Measurements from ENCODE around the gene TEX55.
A peak's percentile ranks its signal among the peaks of the same experiment; 100 is the strongest.
"Not testable (repeated sequence)": the region's sequence is repeated elsewhere in the genome, so short reads cannot be mapped to it uniquely, and the experiment has no call there.

The TEX55 gene

GRCh38 chr3:119145500-119146167 is at the start of gene TEX55:
TEX55 (plus strand) TSS chr3:119146165; CDS start chr3:119146190, 25 bp downstream.
- DNase-seq = peak; percentile 42

DNA sequence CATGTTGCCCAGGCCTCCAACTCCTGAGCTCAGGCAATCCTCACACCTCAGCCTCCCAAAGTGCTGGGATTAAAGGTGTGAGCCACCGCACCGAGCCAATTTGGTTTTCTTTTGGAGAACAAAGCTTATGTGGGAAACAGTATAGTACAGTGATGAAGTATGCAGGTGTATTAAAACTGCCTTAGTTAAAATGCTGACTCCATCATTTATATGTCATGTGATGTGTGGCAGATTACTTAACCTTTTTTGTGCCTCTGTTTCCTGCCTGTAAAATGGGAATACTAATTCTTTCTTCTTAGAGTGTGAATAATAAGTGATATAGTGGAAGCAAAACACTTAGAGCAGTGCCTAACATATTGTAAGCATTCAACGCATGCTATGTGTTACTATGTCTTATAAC is 48.0 kb upstream of the TEX55 start:
- no peak for DNase-seq

- peak; percentile 67 for DNase-seq
These were observed 47.2 kb upstream of the TEX55 start for GRCh38 chr3:119098619-119099222.

- DNase-seq = no peak
These were observed 46.2 kb upstream of the TEX55 start for GRCh38 chr3:119099785-119100184.

DNA sequence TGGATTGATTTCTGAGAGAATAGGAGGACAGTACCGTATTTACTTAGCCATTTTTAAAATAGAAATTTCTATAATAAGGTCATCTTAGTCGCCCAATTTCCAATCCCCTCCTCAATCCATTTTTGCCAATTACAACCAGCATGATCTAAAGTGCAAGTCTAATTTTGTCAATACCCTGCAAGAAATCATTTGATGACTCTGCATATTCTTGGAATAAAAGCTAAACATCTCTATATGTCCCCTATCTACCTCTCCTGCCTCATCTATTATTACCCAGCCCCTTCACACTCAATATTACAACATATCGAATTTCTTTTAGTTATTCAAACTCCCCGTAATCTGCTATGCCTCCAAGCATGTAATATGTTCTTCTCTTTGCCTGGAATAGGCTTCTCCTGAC is 41.9 kb upstream of the TEX55 start:
- DNase-seq = no peak

GRCh38 chr3:119118330-119118729 is 27.6 kb upstream of the TEX55 start:
- not testable (repeated sequence) for DNase-seq

DNA sequence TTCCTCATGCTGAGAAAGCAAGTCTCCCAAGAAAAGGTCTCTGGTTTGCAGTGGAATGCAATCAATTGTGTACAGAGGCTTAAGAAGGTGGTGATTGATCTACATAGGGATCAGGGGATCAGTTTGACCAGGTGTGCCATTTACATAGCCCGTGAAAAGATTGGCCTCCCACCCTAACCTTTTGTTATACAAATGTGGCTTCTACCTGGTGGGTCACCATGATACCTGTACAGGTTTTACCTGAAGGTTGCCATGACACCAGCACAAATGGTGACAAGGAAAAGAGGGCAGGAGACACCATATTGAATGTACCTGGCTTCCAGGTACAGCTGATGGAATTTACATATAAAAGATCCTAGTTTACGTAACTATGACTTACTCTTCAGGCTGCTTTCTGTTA is 25.5 kb upstream of the TEX55 start:
- no peak for DNase-seq

GRCh38 chr3:119122350-119122749 is 23.6 kb upstream of the TEX55 start:
- no peak for DNase-seq

DNA sequence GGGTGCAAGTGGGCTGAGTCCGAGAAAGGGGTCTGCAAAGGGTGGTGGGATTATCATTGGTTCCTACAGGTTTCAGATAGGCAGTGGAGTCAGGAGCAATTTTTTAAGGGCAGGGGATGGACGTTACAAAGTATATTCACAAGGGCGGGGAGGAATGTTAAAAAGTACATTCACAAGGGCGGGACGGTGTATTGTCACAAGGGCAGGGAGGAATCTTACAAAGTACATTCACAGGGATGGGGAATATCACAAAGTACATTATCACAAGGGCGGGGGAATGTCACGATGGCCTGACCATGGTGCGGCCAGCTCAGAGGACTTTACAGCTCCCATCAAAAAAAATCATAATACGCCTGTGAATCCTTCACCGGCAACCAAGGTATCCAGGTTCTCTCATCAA is 20.6 kb upstream of the TEX55 start:
- no peak for DNase-seq

GRCh38 chr3:119125742-119126504 is 20.0 kb upstream of the TEX55 start:
- no peak for DNase-seq

- not testable (repeated sequence) for DNase-seq
These were observed 15.7 kb upstream of the TEX55 start for GRCh38 chr3:119130291-119130690.

- DNase-seq = not testable (repeated sequence)
These were observed 13.7 kb upstream of the TEX55 start for GRCh38 chr3:119132291-119132690.

DNA sequence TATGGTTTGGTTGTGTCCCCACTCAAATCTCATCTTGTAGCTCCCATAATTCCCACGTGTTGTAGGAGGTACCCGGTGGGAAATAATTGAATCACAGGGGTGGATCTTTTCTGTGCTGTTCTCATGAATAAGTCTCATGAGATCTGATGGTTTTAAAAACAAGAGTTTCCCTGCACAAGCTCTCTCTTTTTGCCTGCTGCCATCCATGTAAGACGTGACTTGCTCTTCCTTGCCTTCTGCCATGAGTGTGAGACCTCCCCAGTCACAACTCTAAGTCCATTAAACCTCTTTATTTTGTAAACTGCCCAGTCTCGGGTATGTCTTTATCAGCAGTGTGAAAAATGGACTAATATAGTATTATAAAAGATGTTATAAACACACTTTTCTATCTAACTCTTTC is 6.6 kb upstream of the TEX55 start:
- not testable (repeated sequence) for DNase-seq

DNA sequence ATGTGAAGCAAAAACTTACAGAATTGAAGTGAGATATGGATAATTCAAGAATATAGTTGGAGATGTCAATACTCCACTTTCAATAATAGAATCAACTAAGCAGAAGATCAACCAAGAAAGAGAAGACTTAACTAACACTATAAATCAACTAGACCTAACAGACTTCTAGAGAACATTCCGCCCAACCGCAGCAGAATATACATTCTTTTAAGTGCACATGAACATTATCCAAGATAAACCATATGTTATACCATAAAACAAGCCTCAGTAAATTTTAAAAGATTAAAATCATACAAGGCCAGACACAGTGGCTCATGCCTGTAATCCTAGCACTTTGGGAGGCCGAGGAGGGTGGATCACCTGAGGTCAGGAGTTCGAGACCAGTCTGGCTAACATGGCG is 5.5 kb upstream of the TEX55 start:
- DNase-seq = no peak

GRCh38 chr3:119145128-119145499 is 851 bp upstream of the TEX55 start:
- DNase-seq = no peak

DNA sequence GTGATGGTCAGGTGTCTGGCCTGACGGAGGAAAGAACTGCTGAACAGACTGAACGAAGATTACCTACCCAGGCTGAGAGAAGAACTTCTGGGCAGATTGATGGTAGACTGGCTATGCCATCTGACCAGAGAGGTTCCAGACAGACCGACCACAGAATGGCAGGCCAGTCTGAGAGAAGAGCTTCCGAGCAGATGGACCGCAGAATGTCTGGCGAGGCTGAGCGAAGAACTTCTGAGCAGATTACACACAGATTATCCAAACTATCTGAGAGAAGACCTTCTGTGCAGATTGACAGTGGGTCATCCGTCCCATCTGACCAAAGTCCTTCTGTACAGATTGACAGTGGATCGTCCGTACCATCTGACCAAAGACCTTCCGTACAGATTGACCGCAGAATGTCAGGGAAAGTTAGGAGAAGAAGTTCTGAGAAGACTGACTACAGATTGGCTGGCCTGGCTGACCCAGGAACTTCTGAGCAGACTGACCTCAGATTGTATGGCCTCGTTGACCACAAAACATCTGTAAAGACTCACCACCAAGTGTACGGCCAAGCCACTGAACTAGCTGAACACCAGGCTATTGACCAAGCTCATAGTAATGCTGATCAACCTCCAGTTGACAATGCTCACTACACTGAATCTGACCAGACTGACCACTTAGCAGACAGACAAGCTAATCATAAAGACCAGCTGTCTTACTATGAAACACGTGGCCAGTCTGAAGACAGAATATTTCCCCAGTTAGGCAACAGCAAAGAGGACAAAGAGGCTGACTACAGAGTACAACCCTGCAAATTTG is 812 bp downstream of the TEX55 start:
- DNase-seq = no peak

DNA sequence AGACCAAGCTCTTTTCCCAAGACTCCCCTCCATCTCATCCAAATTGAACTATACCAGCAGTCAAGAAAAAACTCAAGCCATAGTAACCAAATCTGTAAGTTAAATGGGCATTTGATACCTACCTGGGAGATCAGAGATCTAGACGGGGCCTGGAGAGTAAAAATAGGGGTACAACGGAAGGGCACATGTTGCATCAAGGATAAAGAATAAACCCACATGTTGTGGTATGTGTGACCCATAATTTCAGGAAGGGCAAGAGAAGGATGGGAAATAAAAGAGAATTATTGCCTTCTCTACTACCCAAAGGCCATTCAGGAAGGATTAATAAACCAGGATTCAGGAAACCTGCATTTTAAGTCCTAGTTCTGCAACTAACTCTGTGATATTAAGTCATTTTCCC is 1.5 kb downstream of the TEX55 start:
- DNase-seq = no peak

DNA sequence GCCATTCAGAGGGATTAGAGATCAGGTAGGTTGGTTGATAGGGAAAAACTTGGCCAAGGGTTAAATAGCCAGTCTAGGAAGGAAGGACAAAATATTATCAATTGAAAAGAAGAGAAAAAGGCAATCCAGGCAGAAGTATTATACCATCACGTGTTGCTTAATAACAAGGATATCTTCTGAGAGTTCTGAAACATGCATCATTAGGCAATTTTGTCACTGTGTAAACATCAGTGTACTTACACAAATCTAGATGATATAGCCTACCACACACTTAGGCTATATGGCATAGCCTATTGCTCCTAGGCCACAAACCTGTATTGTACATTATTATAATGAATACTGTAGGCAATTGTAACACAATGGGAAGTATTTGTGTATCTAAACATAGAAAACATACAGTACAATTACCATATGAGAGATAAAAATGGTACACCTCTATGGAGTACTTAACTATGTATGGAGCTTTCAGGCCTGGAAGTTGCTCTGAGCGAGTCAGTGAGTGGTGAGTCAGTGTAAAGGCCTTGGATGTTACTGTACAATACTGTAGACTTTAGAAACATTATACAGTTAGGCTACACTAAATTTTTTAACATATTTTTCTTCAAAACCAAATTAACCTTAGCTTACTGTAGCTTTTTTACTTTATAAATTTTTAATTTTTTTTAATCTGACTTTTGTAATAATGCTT is 2.7 kb downstream of the TEX55 start:
- DNase-seq = no peak

DNA sequence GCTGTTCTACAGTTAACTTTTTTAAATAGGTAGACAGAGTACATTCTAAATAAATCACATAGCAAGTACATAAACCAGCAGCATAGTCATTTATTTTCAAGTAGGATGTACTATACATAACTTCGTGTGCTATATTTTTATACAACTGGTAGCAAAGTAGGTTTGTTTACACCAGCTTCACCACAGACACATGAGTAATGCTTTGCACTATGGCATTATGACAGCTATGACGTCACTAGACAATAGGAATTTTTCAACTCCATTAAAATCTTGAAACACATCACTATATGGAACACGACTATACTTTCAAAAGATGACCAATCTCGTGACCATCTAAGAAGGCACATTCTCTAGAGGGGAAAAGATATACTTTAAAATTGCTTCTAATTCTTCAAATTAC is 3.5 kb downstream of the TEX55 start:
- no peak for DNase-seq

DNA sequence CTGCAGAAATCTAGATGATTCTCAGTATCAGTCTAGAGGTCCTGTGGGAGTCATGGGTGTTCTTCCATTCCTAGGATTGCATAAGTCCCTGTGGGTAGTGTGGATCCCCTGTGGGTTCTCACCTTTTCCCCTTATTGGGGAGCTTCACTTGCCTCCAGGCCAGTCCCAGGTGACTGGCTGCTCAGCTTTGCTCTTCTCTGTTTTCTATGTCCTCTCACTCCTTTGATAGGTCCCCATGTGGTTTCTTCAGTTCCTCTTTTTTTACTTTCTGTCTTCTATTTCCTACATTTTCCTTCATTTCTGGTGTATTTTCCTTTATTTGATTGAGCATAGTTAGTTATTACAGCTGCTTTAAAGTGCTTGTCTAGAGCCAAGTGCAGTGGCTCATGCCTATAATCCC is 10.9 kb downstream of the TEX55 start:
- no peak for DNase-seq

- DNase-seq = no peak
These were observed 12.0 kb downstream of the TEX55 start for GRCh38 chr3:119157971-119158370.

- DNase-seq = no peak
These were observed 14.4 kb downstream of the TEX55 start for GRCh38 chr3:119160361-119160760.

GRCh38 chr3:119160815-119161214 is 14.8 kb downstream of the TEX55 start:
- DNase-seq = no peak

All from midbrain (tissue), 1 donor.